ENCODE results near the gene LAMA2. TPM values are rescaled to one million over a fixed set of nuclear protein-coding genes. Genes with fewer than 3 reads are reported as not detected.

Gene LAMA2
- total RNA-seq, 1 donor from 2014 or later: 1.9 TPM

DNA sequence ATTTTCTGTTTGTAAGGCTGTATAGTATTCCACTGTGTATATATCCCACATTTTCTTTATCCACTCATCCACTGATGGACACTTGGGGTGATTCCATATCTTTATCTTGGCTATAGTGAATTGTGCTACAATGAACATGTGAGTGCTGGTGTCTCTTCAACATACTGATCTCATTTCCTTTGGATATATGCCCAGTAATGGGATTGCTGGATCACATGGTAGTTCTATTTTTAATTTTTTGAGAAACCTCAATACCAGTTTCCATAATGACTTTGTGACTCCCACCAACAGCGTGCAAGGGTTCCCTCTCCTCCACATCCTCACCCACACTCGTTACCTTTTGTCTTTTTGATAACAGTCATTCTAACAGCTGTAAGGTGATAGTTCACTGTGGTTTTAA, 661.0 kb downstream of the LAMA2 start:
- Mint-ChIP-seq H3K4me3 (ENCODE audit: unreplicated experiment) (no peak overlapping the region), H3K9me3 (ENCODE audit: low read depth) (peaks cover 14% of the 10 kb centered on the region), H3K36me3 (ENCODE audit: low read depth) (peaks cover 7% of the 10 kb centered on the region), H3K4me1 (ENCODE audit: low read depth) (peaks cover 3% of the 10 kb centered on the region), H3K27ac (ENCODE audit: unreplicated experiment) (no peak overlapping the region), H3K27me3 (ENCODE audit: low read depth) (no peaks in the 10 kb centered on the region)
- TF ChIP-seq, protein P1, sequence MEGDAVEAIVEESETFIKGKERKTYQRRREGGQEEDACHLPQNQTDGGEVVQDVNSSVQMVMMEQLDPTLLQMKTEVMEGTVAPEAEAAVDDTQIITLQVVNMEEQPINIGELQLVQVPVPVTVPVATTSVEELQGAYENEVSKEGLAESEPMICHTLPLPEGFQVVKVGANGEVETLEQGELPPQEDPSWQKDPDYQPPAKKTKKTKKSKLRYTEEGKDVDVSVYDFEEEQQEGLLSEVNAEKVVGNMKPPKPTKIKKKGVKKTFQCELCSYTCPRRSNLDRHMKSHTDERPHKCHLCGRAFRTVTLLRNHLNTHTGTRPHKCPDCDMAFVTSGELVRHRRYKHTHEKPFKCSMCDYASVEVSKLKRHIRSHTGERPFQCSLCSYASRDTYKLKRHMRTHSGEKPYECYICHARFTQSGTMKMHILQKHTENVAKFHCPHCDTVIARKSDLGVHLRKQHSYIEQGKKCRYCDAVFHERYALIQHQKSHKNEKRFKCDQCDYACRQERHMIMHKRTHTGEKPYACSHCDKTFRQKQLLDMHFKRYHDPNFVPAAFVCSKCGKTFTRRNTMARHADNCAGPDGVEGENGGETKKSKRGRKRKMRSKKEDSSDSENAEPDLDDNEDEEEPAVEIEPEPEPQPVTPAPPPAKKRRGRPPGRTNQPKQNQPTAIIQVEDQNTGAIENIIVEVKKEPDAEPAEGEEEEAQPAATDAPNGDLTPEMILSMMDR (IDR thresholded peaks at IDR 0.05): no peak
- no peak for DNase-seq (ENCODE audit: low spot score)

DNA sequence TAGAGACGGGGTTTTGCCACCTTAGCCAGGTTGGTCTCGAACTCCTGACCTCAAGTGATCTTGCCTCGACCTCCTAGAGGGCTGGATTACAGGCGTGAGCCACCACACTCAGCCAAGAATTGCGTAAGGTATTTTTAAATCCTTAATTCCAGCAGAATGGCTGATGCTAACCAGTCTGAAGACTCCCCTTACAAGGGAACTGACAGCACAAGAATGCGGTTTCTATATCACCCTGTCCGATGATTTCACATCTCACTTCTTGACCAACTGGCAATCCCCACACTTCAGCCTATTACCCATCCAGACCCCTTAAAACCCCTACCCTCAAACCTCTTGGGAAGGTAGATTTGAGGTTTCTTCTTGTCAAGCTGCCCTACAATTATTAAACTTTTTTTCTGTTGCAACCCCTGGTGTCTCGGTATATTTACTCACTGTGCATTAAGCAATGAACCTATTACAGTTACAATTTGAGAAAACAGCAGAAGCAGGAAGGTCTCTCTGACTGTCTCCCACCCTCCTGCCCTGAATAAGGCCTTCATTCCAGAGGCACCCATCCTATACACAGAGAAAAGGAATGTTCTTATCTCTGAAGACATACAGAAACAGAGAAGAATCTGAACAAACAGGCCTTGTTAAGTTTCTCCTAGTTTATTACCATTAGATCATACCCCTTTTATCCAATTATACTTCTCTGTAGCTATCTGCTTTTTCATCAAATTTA, 662.1 kb downstream of the LAMA2 start:
- H3K9me3 Mint-ChIP-seq (ENCODE audit: low read depth): peaks cover 14% of the 10 kb centered on the region
- no peak overlapping the region for H3K27ac Mint-ChIP-seq (ENCODE audit: unreplicated experiment)
- no peak overlapping the region for H3K4me3 Mint-ChIP-seq (ENCODE audit: unreplicated experiment)
- no peaks in the 10 kb centered on the region for H3K27me3 Mint-ChIP-seq (ENCODE audit: low read depth)
- peaks cover 3% of the 10 kb centered on the region for H3K4me1 Mint-ChIP-seq (ENCODE audit: low read depth)
- no peak for DNase-seq (ENCODE audit: low spot score)
- TF ChIP-seq, protein P1 (IDR thresholded peaks at IDR 0.05): no peak
- H3K36me3 Mint-ChIP-seq (ENCODE audit: low read depth): peaks cover 7% of the 10 kb centered on the region

DNA sequence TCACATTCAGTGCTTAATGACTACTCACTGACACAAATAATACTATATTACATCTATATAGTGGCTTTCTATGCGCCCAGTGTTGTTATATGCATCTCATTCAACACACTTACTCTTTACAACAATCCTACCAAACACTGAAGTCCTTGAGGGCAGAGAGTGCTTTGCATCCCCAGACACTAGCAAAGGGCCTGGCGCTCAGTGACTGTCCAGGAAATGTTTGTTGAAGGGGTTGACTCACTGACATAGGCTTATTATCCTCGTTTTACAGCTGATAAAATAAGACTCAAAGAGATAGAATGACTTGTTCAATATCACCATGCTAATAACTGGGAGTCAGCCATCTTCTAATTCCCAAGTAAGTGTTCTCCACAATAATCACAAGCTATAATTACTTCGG, 663.8 kb downstream of the LAMA2 start:
- Mint-ChIP-seq H3K4me3 (ENCODE audit: unreplicated experiment) (no peak overlapping the region), H3K27ac (ENCODE audit: unreplicated experiment) (no peak overlapping the region), H3K36me3 (ENCODE audit: low read depth) (peaks cover 7% of the 10 kb centered on the region), H3K9me3 (ENCODE audit: low read depth) (peaks cover 14% of the 10 kb centered on the region), H3K27me3 (ENCODE audit: low read depth) (no peaks in the 10 kb centered on the region), H3K4me1 (ENCODE audit: low read depth) (peaks cover 3% of the 10 kb centered on the region)
- DNase-seq (ENCODE audit: low spot score): no peak
- TF ChIP-seq, protein P1 (IDR thresholded peaks at IDR 0.05): no peak

DNA sequence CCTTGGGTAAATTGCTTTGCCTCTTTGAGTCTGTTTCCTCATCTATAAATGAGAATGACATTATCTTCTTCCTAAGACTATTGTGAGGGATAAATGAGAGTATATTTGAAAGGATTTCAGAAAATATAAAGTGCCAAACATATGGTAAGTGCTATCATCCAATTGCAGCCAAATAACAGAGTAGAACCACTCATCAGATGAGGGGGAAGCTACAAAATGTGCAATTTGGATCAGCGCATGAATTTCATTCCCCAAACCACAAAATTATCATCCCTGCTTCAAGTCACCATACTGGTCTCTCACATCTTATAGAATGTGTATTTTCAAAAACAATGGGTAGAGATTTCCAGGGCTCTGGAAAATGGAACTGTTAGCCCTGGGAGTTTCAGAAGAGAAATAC, 668.5 kb downstream of the LAMA2 start:
- H3K36me3 Mint-ChIP-seq (ENCODE audit: low read depth): peaks cover 2% of the 10 kb centered on the region
- H3K4me3 Mint-ChIP-seq (ENCODE audit: unreplicated experiment): no peak overlapping the region
- H3K27ac Mint-ChIP-seq (ENCODE audit: unreplicated experiment): no peak overlapping the region
- no peaks in the 10 kb centered on the region for H3K9me3 Mint-ChIP-seq (ENCODE audit: low read depth)
- no peak for DNase-seq (ENCODE audit: low spot score)
- no peaks in the 10 kb centered on the region for H3K27me3 Mint-ChIP-seq (ENCODE audit: low read depth)
- no peaks in the 10 kb centered on the region for H3K4me1 Mint-ChIP-seq (ENCODE audit: low read depth)
- TF ChIP-seq, protein P1 (IDR thresholded peaks at IDR 0.05): no peak

DNA sequence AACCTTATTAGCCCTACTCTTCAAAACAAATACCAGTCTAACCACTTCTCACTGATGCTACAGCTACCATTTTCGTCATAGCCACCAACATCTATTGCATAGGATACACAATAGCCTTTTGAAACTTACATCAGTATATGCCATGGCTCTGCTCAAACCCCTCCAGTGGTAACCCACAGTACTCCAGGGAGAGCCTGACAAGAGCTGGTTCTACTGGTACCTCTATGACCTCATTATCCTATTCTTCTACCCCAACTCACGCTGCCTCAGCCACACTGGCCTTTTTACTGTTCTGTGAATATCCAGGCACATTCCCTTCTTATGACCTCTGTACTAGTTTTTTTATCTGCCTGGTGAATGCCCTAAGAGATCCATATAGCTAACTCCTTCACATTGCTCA, 669.5 kb downstream of the LAMA2 start:
- H3K4me3 Mint-ChIP-seq (ENCODE audit: unreplicated experiment): no peak overlapping the region
- no peaks in the 10 kb centered on the region for H3K9me3 Mint-ChIP-seq (ENCODE audit: low read depth)
- H3K36me3 Mint-ChIP-seq (ENCODE audit: low read depth): peaks cover 2% of the 10 kb centered on the region
- no peak overlapping the region for H3K27ac Mint-ChIP-seq (ENCODE audit: unreplicated experiment)
- no peaks in the 10 kb centered on the region for H3K4me1 Mint-ChIP-seq (ENCODE audit: low read depth)
- no peaks in the 10 kb centered on the region for H3K27me3 Mint-ChIP-seq (ENCODE audit: low read depth)
- TF ChIP-seq, protein P1 (IDR thresholded peaks at IDR 0.05): no peak
- DNase-seq (ENCODE audit: low spot score): no peak

All from chondrocyte (in vitro differentiated cells).